SU-DHL-6 (cell line): ENCODE results near the gene ADCY10.

Experiments
- CTCF ChIP-seq: fragments of 200-600 bp; sonication (generic); IDR thresholded peaks from one replicate; pipeline ENCODE4 v1.5.1; 2017; ENCODE audit warnings: antibody characterized with exemption, mild to moderate bottlenecking, low read length, moderate library complexity; ENCODE audit not compliant: insufficient read depth, poor library complexity, severe bottlenecking
- EZH2phosphoT487 ChIP-seq: fragments of 200-600 bp; sonication (generic), shearing (Covaris generic); conservative IDR thresholded peaks from 2 replicates; pipeline ENCODE4 v1.6.1; 2018; ENCODE audit warnings: mild to moderate bottlenecking, antibody characterized with exemption, low read length, moderate library complexity, mixed read lengths

DNA sequence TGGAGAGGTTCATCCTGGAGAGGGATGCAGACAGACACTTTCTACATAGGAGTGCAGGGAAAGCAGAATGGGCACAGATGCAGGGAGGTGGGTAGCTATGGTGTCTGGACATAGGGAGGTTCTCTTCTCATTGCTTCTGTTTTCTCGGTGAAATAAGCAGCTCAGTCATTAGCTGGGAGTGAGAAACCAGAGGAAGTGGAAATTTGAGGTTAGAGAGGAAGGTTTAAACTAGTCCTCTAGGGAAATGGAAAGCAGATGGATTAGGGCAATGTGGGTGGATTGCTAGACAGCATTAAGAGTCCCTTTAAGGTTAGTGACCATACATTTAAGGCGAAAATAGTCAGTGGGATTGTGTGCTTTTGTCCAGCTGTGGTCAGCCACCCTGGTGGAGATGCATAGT, 152.5 kb downstream of the ADCY10 start:
- no peak for TF ChIP-seq CTCF
- TF ChIP-seq EZH2phosphoT487, result no peak
